HG03575 (cell line): Measurements from ENCODE around the gene CATSPERD.
"Not testable (repeated sequence)": the region's sequence is repeated elsewhere in the genome, so short reads cannot be mapped to it uniquely, and the experiment has no call there.

Source experiments
- ATAC-seq: cut with Tn5 transposase; IDR thresholded peaks from one replicate; pipeline ENCODE4 v1.9.1; 2021; ENCODE audit not compliant: unreplicated experiment, insufficient number of reproducible peaks, low FRiP score; ENCODE audit errors: extremely low read depth

Gene CATSPERD

GRCh38 chr19:5717215-5717935, 3.1 kb upstream of the CATSPERD start:
- no peak for ATAC-seq

GRCh38 chr19:5718037-5718578, 2.3 kb upstream of the CATSPERD start:
- no peak for ATAC-seq

DNA sequence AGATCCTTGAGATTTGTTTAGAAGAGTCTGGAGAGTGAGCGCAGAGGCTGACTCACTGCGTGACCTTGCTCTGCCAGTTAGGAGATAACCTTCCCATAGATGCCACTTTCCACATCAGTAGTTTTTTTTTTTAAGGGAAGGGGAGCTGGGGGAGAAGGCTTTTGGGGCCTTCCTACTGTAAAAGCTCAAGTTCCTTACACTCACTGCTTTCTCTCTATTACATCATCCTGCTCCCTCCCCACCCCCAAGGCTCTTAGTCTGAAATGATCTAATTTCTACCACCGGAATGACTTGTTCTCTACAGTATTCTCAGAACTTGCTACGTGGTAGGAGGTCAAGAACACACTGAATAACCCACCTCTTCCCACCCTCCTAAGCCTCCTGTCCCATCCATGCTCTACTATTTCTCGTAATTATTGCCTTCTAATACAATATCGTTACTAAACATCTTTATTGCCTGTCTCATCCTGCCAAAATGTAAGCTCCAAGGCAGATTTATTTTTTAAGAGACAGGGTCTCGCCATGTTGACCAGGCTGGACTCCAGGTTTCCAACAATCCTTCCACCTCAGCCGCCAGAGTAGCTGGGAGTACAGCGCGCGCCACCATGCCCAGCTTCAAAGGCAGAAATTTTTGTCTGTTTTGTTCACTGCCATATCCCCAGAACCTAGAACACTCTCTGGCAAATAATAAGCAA, 1.7 kb upstream of the CATSPERD start:
- no peak for ATAC-seq

- ATAC-seq: no peak
Measured at GRCh38 chr19:5719274-5719960, 1.0 kb upstream of the CATSPERD start.

DNA sequence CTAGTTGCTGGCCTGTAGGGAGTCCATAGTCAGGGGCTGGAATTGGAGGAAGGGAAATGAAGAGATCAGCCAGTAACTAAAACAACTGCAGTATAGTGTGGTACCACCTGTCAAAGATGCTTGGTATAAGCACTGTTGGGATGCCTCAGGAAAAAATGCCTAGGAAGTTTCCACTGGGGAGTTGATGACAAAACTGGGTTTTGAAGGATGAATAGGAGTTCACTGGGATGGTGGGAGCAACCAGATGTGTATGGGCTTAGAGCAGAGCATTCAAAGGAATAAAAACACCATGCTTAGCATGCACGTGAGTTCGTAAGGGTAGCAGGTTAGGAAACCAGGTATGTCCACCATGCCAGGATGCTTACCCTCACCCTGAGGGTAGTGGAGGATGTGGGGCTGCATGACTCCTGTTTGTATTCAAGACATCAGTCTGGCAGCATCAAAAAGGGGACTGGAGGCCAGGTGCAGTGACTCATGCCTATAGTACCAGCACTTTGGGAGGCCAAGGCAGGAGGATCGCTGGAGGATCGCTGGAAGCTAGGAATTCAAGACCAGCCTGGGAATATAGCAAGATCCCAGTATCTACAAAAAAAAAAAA, 7.1 kb downstream of the CATSPERD start:
- no peak for ATAC-seq

DNA sequence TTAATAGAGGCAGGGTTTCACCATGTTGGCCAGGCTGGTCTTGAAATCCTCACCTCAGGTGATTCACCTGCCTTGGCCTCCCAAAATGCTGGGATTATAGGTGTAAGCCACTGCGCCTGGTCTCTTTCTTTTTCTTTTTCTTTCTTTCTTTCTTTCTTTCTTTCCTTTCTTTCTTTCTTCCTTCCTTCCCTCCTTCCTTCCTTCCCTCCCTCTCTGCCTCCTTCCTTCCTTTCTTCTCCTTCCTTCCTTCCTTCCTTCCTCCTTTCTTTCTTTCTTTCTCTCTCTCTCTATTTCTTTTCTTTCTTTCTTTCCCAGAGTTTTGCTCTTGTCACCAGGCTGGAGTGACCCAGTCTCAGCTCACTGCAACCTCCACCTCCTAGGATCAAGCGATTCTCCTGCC, 12.7 kb downstream of the CATSPERD start:
- ATAC-seq: not testable (repeated sequence)

DNA sequence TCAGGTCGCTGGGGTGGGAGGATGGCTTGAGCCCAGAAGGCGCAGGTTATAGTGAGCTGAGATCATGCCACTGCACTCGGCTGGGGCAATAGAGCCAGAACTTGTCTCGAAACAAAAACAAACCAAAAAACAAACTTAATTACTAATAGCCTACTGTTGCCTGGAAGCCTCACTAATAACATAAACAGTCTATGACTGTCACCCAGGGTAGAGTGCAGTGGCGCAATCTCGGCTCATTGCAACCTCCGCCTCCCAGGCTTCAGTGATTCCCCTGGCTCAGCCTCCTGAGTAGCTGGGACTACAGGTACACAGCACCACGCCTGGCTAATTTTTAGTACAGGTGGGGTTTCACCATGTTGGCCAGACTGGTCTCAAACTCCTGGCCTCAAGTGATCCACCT, 18.0 kb downstream of the CATSPERD start:
- ATAC-seq: no peak

- no peak for ATAC-seq
Measured at GRCh38 chr19:5742051-5742450, 21.6 kb downstream of the CATSPERD start.

DNA sequence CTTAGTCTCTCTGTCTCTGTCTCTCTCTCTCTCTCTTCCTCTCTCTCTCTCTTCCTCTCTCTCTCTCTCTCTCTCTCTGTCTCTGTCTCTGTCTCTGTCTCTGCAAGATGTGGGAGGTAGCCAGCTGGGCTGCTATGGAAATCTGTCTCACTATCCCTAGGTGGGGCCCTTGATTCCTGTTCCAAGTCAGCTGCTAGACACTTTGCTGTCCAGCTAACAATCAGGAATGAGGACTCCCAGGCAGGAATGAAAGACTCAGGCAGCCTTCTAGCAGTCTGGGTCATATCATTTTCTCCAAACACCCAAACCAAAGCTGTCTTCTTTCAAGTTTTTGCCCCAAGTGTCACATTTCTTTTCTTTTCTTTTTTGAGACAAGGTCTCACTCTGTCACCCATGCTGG, 23.2 kb downstream of the CATSPERD start:
- ATAC-seq: no peak

- not testable (repeated sequence) for ATAC-seq
Measured at GRCh38 chr19:5744999-5745398, 24.6 kb downstream of the CATSPERD start.

DNA sequence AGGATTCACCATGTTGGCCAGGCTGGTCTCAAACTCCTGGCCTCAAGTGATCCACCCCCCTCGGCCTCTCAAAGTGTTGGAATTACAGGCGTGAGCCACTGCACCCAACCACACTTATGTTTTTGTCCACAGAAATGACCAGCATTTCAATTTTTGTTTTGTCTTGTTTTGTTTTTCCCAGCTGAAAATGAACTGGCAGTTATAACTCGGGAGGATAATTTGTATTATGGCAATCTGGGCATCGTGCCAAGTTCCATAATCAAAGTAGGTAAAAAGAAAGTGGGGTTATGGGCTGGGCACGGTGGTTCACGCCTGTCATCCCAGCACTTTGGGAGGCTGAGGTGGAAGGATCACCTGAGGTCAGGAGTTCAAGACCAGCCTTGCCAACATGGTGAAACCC, 28.5 kb downstream of the CATSPERD start:
- not testable (repeated sequence) for ATAC-seq

DNA sequence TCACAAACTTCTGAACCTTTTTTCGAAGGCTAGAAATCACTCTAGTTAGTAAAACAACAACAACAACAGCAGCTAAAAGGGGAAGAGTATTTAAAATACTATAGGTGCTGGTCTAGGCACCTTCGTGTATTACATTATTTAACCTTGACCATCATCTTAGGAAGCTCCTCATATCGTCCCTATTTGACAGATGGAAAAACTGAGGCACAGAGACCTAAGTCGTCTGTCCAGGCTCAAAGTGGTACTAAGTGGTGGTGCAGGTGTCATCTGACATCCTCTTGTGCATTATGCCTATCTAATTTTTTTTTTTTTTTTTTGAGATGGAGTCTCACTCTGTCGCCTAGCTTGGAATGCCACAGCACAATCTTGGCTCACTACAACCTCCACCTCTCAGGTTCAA, 29.1 kb downstream of the CATSPERD start:
- no peak for ATAC-seq

GRCh38 chr19:5751709-5752108, 31.3 kb downstream of the CATSPERD start:
- no peak for ATAC-seq

DNA sequence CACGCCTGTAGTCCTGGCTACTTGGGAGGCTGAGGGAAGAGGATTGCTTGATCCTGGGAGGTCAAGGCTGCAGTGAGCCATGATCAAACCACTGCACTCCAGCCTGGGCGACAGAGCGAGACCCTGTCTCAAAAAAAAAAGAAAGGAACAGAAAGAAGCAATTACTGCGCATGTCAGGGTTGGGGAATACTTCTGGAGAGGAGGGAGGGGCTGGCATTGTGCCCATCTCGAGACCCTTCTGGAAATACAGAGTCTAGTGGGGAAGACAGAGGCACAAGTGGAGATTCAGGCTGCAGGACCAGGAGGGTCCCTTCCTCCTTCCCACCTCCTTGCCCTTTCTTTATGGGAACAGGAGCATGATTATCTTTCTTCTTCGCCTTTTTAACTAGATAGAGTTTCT, 33.3 kb downstream of the CATSPERD start:
- no peak for ATAC-seq

DNA sequence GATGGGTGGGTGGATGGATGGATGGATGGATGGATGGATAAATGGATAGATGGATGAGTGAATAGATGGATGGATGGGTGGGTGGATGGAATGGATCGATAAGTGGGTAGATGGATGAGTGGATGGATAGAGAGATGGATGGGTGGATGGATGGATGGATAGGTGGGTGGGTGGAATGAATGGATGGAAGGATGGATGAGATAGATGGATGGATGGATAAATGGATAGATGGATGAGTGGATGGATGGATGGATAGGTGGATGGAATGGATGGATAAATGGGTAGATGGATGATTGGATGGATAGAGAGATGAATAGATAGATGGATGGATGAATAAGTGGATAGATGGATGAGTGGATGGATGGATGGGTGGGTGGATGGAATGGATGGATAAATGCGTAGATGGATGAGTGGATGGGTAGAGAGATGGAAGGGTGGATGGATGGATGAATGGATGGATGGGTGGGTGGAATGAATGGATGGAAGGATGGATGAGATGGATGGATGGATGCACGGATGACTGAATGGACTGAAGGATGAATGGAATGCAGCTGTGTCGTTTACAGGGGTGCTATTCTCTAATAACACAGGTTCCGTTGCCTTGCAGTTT, 42.3 kb downstream of the CATSPERD start:
- ATAC-seq: no peak

GRCh38 chr19:5765220-5765619, 44.8 kb downstream of the CATSPERD start:
- ATAC-seq: no peak

GRCh38 chr19:5767949-5768348, 47.5 kb downstream of the CATSPERD start:
- ATAC-seq: no peak

GRCh38 chr19:5772416-5772815, 52.0 kb downstream of the CATSPERD start:
- ATAC-seq: no peak

DNA sequence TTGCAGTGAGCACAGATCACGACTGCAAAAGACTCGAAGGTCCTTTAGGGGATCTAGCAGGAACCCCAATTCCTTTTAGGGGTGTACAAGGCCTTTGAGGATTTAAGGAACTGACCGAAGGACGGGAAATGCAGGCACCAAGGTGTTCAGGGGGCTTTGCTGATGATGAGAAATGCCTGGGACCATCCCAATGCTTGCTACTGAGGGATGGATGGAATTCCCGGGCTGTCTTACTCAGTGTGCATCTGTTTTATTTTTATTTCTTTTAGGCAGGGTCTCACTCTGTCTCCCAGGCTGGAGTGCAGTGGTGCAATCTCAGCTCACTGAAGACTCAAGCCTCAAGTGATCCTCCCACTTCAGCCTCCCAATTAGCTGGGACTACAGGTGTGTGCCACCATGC, 52.8 kb downstream of the CATSPERD start:
- no peak for ATAC-seq
